NCI-H187 treated with DMSO at 0.1 percent for 48 hours (cell line): ENCODE data around the gene COL28A1.
"Not testable (repeated sequence)": the region's sequence is repeated elsewhere in the genome, so short reads cannot be mapped to it uniquely, and the experiment has no call there.

ENCODE experiments used
- DNase-seq: peaks from one replicate; lab custom pipeline; 2025; lab: John Stamatoyannopoulos, UW

COL28A1 gene

GRCh38 chr7:7561591-7561990, 25.9 kb upstream of the COL28A1 start:
- DNase-seq: not testable (repeated sequence)

GRCh38 chr7:7557252-7557651, 21.6 kb upstream of the COL28A1 start:
- DNase-seq: no peak

- DNase-seq: no peak
Measured at GRCh38 chr7:7556852-7557251, 21.2 kb upstream of the COL28A1 start.

- DNase-seq: no peak
Measured at GRCh38 chr7:7554649-7555575, 19.2 kb upstream of the COL28A1 start.

- no peak for DNase-seq
Measured at GRCh38 chr7:7554021-7554432, 18.4 kb upstream of the COL28A1 start.

GRCh38 chr7:7553386-7553785, 17.7 kb upstream of the COL28A1 start:
- DNase-seq: no peak

- DNase-seq: no peak
Measured at GRCh38 chr7:7552199-7552598, 16.5 kb upstream of the COL28A1 start.

GRCh38 chr7:7550663-7551062, 15.0 kb upstream of the COL28A1 start:
- DNase-seq: no peak

- no peak for DNase-seq
Measured at GRCh38 chr7:7548407-7548806, 12.7 kb upstream of the COL28A1 start.

- DNase-seq: no peak
Measured at GRCh38 chr7:7542251-7542835, 6.7 kb upstream of the COL28A1 start.

- DNase-seq: no peak
Measured at GRCh38 chr7:7539711-7540110, 4.0 kb upstream of the COL28A1 start.

- DNase-seq: no peak
Measured at GRCh38 chr7:7539152-7539551, 3.5 kb upstream of the COL28A1 start.

- DNase-seq: no peak
Measured at GRCh38 chr7:7537711-7538110, 2.0 kb upstream of the COL28A1 start.

- DNase-seq: no peak
Measured at GRCh38 chr7:7536396-7537019, 835 bp upstream of the COL28A1 start.

GRCh38 chr7:7533831-7534430, 1.7 kb downstream of the COL28A1 start:
- DNase-seq: no peak

GRCh38 chr7:7529328-7529727, 6.3 kb downstream of the COL28A1 start:
- DNase-seq: peak; percentile 81

GRCh38 chr7:7527047-7527446, 8.6 kb downstream of the COL28A1 start:
- DNase-seq: no peak

GRCh38 chr7:7526006-7526405, 9.7 kb downstream of the COL28A1 start:
- no peak for DNase-seq

GRCh38 chr7:7524121-7524520, 11.6 kb downstream of the COL28A1 start:
- no peak for DNase-seq

- no peak for DNase-seq
Measured at GRCh38 chr7:7522421-7522820, 13.3 kb downstream of the COL28A1 start.

- DNase-seq: no peak
Measured at GRCh38 chr7:7521259-7521658, 14.4 kb downstream of the COL28A1 start.

GRCh38 chr7:7519528-7519927, 16.1 kb downstream of the COL28A1 start:
- DNase-seq: no peak

GRCh38 chr7:7519056-7519455, 16.6 kb downstream of the COL28A1 start:
- DNase-seq: no peak
